Measurements from ENCODE around the gene NPIPB8.
"Not testable (repeated sequence)": the region's sequence is repeated elsewhere in the genome, so short reads cannot be mapped to it uniquely, and the experiment has no call there.

Gene NPIPB8

DNA sequence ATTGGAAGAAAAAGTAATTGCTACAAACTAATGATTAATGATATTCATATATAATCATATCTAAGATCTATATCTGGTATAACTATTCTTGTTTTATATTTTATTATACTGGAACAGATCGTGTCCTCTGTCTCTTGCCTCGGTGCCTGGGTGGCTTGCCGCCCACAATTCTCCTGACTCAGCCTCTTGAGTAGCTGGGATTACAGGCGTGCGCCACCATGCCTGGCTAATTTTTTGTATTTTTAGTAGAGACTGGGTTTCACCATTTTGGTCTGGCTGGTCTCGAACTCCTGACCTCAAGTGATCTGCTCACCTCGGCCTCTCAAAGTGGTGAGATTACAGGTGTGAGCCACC, 21.7 kb upstream of the NPIPB8 start:
- not testable (repeated sequence) for H3K9ac ChIP-seq (ENCODE audit: low read depth, low read length); H3K4me3 ChIP-seq (ENCODE audit: low read depth, low read length); H3K4me1 ChIP-seq (ENCODE audit: control insufficient read depth, insufficient read depth, low read length); H3K27ac ChIP-seq (ENCODE audit: low read depth, low read length); H3K36me3 ChIP-seq (ENCODE audit: control insufficient read depth, insufficient read depth, low read length); H3K27me3 ChIP-seq (ENCODE audit: control insufficient read depth, insufficient read depth, low read length); H3K9me3 ChIP-seq (ENCODE audit: control insufficient read depth, insufficient read depth, low read length)

- Histone ChIP-seq H3K9me3 (ENCODE audit: control insufficient read depth, insufficient read depth, low read length) (no peaks in the 10 kb centered on the region), H3K4me3 (ENCODE audit: low read depth, low read length) (no peak overlapping the region), H3K36me3 (ENCODE audit: control insufficient read depth, insufficient read depth, low read length) (no peaks in the 10 kb centered on the region), H3K4me1 (ENCODE audit: control insufficient read depth, insufficient read depth, low read length) (peaks cover 11% of the 10 kb centered on the region; the same call in 1 of the 2 replicates), H3K27me3 (ENCODE audit: control insufficient read depth, insufficient read depth, low read length) (no peaks in the 10 kb centered on the region), H3K9ac (ENCODE audit: low read depth, low read length) (no peak overlapping the region), H3K27ac (ENCODE audit: low read depth, low read length) (no peak overlapping the region)
Measured at GRCh38 chr16:28616636-28617035, 21.2 kb upstream of the NPIPB8 start.

- H3K36me3 ChIP-seq (ENCODE audit: control insufficient read depth, insufficient read depth, low read length) = no peaks in the 10 kb centered on the region
- H3K27ac ChIP-seq (ENCODE audit: low read depth, low read length) = peak overlapping the region; percentile 37
- no peak overlapping the region for H3K9ac ChIP-seq (ENCODE audit: low read depth, low read length)
- no peaks in the 10 kb centered on the region for H3K9me3 ChIP-seq (ENCODE audit: control insufficient read depth, insufficient read depth, low read length)
- peaks cover 16% of the 10 kb centered on the region; the same call in 1 of the 2 replicates for H3K4me1 ChIP-seq (ENCODE audit: control insufficient read depth, insufficient read depth, low read length)
- H3K27me3 ChIP-seq (ENCODE audit: control insufficient read depth, insufficient read depth, low read length) = no peaks in the 10 kb centered on the region
- no peak overlapping the region for H3K4me3 ChIP-seq (ENCODE audit: low read depth, low read length)
Measured at GRCh38 chr16:28617874-28618273, 20.0 kb upstream of the NPIPB8 start.

GRCh38 chr16:28620316-28620715, 17.5 kb upstream of the NPIPB8 start:
- not testable (repeated sequence) for H3K4me3 ChIP-seq (ENCODE audit: low read depth, low read length)

GRCh38 chr16:28621481-28622155, 16.2 kb upstream of the NPIPB8 start:
- Histone ChIP-seq H3K27ac (ENCODE audit: low read depth, low read length) (peak overlapping the region; percentile 45), H3K4me1 (ENCODE audit: control insufficient read depth, insufficient read depth, low read length) (peaks cover 16% of the 10 kb centered on the region; the same call in 1 of the 2 replicates)

More at GRCh38 chr16:28620316-28620715, 17.5 kb upstream of the NPIPB8 start:
- not testable (repeated sequence) for H3K36me3 ChIP-seq (ENCODE audit: control insufficient read depth, insufficient read depth, low read length); H3K27ac ChIP-seq (ENCODE audit: low read depth, low read length); H3K9me3 ChIP-seq (ENCODE audit: control insufficient read depth, insufficient read depth, low read length); H3K9ac ChIP-seq (ENCODE audit: low read depth, low read length); H3K27me3 ChIP-seq (ENCODE audit: control insufficient read depth, insufficient read depth, low read length)
- peaks cover 16% of the 10 kb centered on the region; the same call in 1 of the 2 replicates for H3K4me1 ChIP-seq (ENCODE audit: control insufficient read depth, insufficient read depth, low read length)

DNA sequence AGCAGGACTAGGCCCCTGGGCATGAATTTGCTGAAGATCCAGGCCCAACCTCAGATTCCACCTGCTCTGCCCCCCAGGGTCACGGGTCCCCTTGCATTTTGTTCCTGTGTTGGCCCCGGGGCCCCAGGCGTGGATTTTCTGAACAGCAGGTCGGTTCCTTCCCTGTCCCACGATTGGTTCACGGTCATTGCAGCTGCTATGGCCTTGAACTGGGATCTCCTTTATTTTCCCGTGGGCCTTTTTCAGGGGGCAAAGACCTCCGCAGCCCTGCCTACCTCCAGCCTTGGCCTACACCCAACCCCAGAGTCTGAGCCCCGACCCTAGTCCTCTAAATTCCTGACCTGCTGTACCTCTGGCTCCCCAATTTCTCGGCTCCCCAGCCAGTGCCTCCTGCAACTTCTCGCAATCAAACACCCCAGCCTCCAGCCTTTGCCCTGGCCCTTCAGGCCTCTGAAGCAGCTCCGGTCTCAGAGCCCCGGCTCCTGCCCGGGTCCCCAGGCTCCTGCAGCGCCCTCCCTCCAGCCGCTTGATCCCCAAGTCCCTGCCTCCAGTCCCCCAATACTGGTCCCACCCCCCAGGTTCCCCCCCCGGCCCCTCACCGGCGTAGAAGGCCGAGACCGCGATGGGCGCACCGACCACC, 15.2 kb upstream of the NPIPB8 start:
- H3K4me1 ChIP-seq (ENCODE audit: control insufficient read depth, insufficient read depth, low read length); H3K9me3 ChIP-seq (ENCODE audit: control insufficient read depth, insufficient read depth, low read length); H3K27me3 ChIP-seq (ENCODE audit: control insufficient read depth, insufficient read depth, low read length); H3K9ac ChIP-seq (ENCODE audit: low read depth, low read length); H3K4me3 ChIP-seq (ENCODE audit: low read depth, low read length); H3K27ac ChIP-seq (ENCODE audit: low read depth, low read length); H3K36me3 ChIP-seq (ENCODE audit: control insufficient read depth, insufficient read depth, low read length): not testable (repeated sequence)

More at GRCh38 chr16:28621481-28622155, 16.2 kb upstream of the NPIPB8 start:
- Histone ChIP-seq H3K9me3 (ENCODE audit: control insufficient read depth, insufficient read depth, low read length) (no peaks in the 10 kb centered on the region), H3K27me3 (ENCODE audit: control insufficient read depth, insufficient read depth, low read length) (no peaks in the 10 kb centered on the region), H3K9ac (ENCODE audit: low read depth, low read length) (no peak overlapping the region), H3K36me3 (ENCODE audit: control insufficient read depth, insufficient read depth, low read length) (no peaks in the 10 kb centered on the region), H3K4me3 (ENCODE audit: low read depth, low read length) (no peak overlapping the region)

DNA sequence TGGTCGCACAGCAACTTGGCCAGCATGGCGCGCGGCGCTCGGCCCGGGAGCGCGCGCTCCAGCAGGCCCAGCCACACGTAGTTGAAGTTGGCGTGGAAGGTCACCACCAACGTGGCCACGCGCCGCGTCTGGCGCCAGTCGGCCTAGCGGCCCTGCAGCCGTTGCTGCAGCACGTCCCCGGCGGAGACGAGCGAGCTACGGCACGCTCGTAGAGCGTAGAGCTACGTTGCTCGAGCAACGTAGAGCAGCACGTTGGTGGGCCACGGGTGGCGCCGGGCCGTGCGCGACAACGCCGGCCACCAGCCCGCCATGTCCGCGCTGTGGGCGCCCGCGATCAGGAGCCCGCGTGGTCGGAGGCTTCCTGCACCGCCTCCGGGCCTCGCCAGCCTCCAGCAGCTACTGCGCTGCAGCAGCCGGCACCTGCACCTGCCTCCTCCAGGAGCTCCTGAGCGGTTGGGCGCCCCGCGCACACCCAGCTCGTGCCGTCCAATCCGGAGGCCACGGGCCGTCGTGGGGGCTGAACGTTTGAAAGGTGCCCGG, 14.6 kb upstream of the NPIPB8 start:
- H3K27ac ChIP-seq (ENCODE audit: low read depth, low read length) = no peak overlapping the region
- H3K4me1 ChIP-seq (ENCODE audit: control insufficient read depth, insufficient read depth, low read length) = peaks cover 9% of the 10 kb centered on the region; the same call in 1 of the 2 replicates
- H3K36me3 ChIP-seq (ENCODE audit: control insufficient read depth, insufficient read depth, low read length) = no peaks in the 10 kb centered on the region
- no peaks in the 10 kb centered on the region for H3K27me3 ChIP-seq (ENCODE audit: control insufficient read depth, insufficient read depth, low read length)
- H3K9ac ChIP-seq (ENCODE audit: low read depth, low read length) = no peak overlapping the region
- H3K9me3 ChIP-seq (ENCODE audit: control insufficient read depth, insufficient read depth, low read length) = no peaks in the 10 kb centered on the region
- no peak overlapping the region for H3K4me3 ChIP-seq (ENCODE audit: low read depth, low read length)

DNA sequence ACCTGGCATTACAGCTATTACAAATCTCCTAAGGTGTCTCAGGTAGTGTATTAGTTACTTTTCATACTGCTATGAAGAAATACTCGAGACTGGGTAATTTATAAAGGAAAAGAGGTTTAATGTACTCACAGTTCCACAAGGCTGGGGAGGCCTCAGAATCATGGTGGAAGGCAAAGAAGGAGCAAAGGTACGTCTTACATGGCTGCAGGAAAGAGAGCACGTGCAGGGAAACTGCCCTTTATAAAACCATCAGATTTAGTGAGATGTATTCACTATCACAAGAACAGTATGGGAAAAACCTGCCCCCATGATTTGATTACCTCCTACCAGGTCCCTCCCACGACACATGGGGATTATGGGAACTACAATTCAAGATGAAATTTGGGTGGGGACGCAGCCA, 7.0 kb upstream of the NPIPB8 start:
- not testable (repeated sequence) for H3K4me3 ChIP-seq (ENCODE audit: low read depth, low read length); H3K36me3 ChIP-seq (ENCODE audit: control insufficient read depth, insufficient read depth, low read length); H3K4me1 ChIP-seq (ENCODE audit: control insufficient read depth, insufficient read depth, low read length)

DNA sequence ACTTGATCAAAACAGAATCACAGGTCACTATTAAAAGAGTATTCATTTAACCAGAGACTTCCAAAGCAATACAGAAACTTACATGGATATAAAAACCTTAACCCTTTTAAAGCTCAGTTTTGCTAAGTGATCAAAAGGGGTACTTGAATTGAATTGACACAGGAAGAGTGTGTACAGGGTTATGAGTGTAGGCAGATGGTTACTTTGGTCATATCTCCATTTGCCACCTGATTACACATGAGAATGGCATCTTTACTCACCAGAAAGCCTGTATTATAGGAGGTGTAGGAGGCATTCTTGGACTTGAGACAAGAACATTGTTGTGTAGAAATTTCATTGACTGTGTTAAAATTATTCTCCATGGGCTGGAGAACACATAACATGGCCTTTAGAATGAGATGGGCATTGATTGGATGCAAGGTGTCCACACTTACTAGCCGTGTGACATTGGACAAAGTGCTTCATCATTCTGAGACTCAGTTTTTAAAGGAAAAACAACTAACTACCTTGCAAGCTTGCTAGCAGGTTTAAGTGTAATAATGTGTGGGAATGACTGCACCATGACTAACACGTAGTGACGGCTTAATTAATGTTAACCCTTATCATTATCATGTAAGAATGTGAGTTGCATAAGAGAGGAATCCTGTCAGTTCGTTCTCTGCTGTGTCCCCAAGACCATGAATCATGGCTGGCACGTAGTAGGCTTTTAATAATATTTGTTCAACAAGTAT, 1.6 kb upstream of the NPIPB8 start:
- H3K4me3 ChIP-seq (ENCODE audit: low read depth, low read length); H3K4me1 ChIP-seq (ENCODE audit: control insufficient read depth, insufficient read depth, low read length); H3K27ac ChIP-seq (ENCODE audit: low read depth, low read length); H3K9me3 ChIP-seq (ENCODE audit: control insufficient read depth, insufficient read depth, low read length); H3K27me3 ChIP-seq (ENCODE audit: control insufficient read depth, insufficient read depth, low read length); H3K9ac ChIP-seq (ENCODE audit: low read depth, low read length); H3K36me3 ChIP-seq (ENCODE audit: control insufficient read depth, insufficient read depth, low read length): not testable (repeated sequence)

More for the DNA sequence above, 7.0 kb upstream of the NPIPB8 start:
- H3K27me3 ChIP-seq (ENCODE audit: control insufficient read depth, insufficient read depth, low read length); H3K9me3 ChIP-seq (ENCODE audit: control insufficient read depth, insufficient read depth, low read length); H3K9ac ChIP-seq (ENCODE audit: low read depth, low read length); H3K27ac ChIP-seq (ENCODE audit: low read depth, low read length): not testable (repeated sequence)

GRCh38 chr16:28638359-28638758, 494 bp downstream of the NPIPB8 start:
- not testable (repeated sequence) for H3K4me3 ChIP-seq (ENCODE audit: low read depth, low read length); H3K9me3 ChIP-seq (ENCODE audit: control insufficient read depth, insufficient read depth, low read length); H3K9ac ChIP-seq (ENCODE audit: low read depth, low read length); H3K27ac ChIP-seq (ENCODE audit: low read depth, low read length); H3K36me3 ChIP-seq (ENCODE audit: control insufficient read depth, insufficient read depth, low read length); H3K4me1 ChIP-seq (ENCODE audit: control insufficient read depth, insufficient read depth, low read length); H3K27me3 ChIP-seq (ENCODE audit: control insufficient read depth, insufficient read depth, low read length)

GRCh38 chr16:28639959-28640358, 2.1 kb downstream of the NPIPB8 start:
- not testable (repeated sequence) for H3K36me3 ChIP-seq (ENCODE audit: control insufficient read depth, insufficient read depth, low read length); H3K9ac ChIP-seq (ENCODE audit: low read depth, low read length); H3K27me3 ChIP-seq (ENCODE audit: control insufficient read depth, insufficient read depth, low read length); H3K4me3 ChIP-seq (ENCODE audit: low read depth, low read length); H3K9me3 ChIP-seq (ENCODE audit: control insufficient read depth, insufficient read depth, low read length); H3K4me1 ChIP-seq (ENCODE audit: control insufficient read depth, insufficient read depth, low read length); H3K27ac ChIP-seq (ENCODE audit: low read depth, low read length)

Data from HUES48 (cell line).